ENCODE measurements around the gene PGM1. TPM values are rescaled to one million over a fixed set of nuclear protein-coding genes. Genes with fewer than 3 reads are reported as not detected.

Gene PGM1
- total RNA-seq, 1 experiment from 2014 or later = 54.6 TPM

DNA sequence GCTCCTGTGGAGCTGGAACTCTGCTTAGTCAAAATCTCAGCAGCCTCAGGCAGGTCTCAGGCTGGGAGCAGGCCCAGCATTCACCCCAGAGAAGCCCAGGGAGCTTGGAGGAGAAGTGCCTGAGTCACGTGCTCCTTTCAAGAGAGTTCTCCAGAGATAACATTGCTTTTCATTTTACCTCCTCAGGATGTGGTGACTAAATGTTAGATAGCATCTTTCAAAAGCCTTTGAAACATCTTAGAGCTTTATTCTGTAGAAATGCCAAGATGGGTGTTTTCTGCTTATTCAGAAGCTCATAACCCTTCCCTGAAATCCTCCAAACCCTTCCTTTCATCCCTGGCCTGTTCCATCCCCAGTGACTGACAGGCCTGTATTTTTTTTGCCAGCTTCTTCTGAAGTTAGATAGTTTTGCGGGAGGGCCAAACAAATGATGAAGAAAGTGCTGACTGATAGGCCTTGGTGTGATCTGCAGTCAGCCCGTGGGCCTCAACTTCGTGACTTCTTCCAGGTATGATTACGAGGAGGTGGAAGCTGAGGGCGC lies 58.0 kb downstream of the PGM1 start:
- H3K9me2 ChIP-seq (ENCODE audit: insufficient read depth) = no peaks in the 10 kb centered on the region
- ATAC-seq (peak; percentile 25; the same call in 1 of the 2 replicates), DNase-seq (ENCODE audit: low read depth, low spot score) (no peak)
- ChIA-PET RAD21 (ENCODE audit: low non-redundant PET in 1 of 2, low total read pairs in 2 of 2, uncharacterized antibody in 2 of 2, unreplicated experiment in 2 of 2) (no interaction called here), POLR2A (no interaction called here), CTCF (interaction anchor here (1.1 kb wide), 1 partner anchor 267 kb away, joined by 3 read pairs; no protein-coding TSS in a partner anchor)
- no peaks in the 10 kb centered on the region for H3K9me3 ChIP-seq (ENCODE audit: control insufficient read depth in 1 of 2, insufficient read depth in 1 of 2, low read depth in 1 of 2, low read length in 2 of 2)
- H2AFZ ChIP-seq (ENCODE audit: low read depth, low read length, poor library complexity, severe bottlenecking) = no peak overlapping the region
- TF ChIP-seq TCF7L2 (IDR thresholded peaks at IDR 0.05; ENCODE audit: borderline replicate concordance, extremely low read depth, insufficient read depth, insufficient read length) = no peak
- TF ChIP-seq ZNF274 (IDR thresholded peaks at IDR 0.05; ENCODE audit: low read depth, low read length) = no peak
- TF ChIP-seq POLR2AphosphoS5 (IDR thresholded peaks at IDR 0.05; ENCODE audit: low read depth, low read length) = no peak
- no peak for TF ChIP-seq POLR2A (IDR thresholded peaks at IDR 0.05; ENCODE audit: borderline replicate concordance, extremely low read depth, insufficient read depth, insufficient read length)
- TF ChIP-seq CBX3 (IDR thresholded peaks at IDR 0.05; ENCODE audit: low read depth) = no peak
- no peak for TF ChIP-seq EZH2phosphoT487 (IDR thresholded peaks at IDR 0.05; ENCODE audit: borderline replicate concordance)
- TF ChIP-seq JUND (IDR thresholded peaks at IDR 0.05) = no peak
- TF ChIP-seq, protein P1, sequence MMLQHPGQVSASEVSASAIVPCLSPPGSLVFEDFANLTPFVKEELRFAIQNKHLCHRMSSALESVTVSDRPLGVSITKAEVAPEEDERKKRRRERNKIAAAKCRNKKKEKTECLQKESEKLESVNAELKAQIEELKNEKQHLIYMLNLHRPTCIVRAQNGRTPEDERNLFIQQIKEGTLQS (IDR thresholded peaks at IDR 0.05) = no peak
- no peak for TF ChIP-seq SP1 (IDR thresholded peaks at IDR 0.05; ENCODE audit: low read depth)
- TF ChIP-seq FOSL1 (IDR thresholded peaks at IDR 0.05; ENCODE audit: low read depth) = no peak
- TF ChIP-seq, protein P2, sequence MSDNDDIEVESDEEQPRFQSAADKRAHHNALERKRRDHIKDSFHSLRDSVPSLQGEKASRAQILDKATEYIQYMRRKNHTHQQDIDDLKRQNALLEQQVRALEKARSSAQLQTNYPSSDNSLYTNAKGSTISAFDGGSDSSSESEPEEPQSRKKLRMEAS (IDR thresholded peaks at IDR 0.05) = no peak
- no peak for TF ChIP-seq CEBPB (IDR thresholded peaks at IDR 0.05; ENCODE audit: low read depth)
- no peak for TF ChIP-seq EZH2 (IDR thresholded peaks at IDR 0.05)
- TF ChIP-seq, protein P3, sequence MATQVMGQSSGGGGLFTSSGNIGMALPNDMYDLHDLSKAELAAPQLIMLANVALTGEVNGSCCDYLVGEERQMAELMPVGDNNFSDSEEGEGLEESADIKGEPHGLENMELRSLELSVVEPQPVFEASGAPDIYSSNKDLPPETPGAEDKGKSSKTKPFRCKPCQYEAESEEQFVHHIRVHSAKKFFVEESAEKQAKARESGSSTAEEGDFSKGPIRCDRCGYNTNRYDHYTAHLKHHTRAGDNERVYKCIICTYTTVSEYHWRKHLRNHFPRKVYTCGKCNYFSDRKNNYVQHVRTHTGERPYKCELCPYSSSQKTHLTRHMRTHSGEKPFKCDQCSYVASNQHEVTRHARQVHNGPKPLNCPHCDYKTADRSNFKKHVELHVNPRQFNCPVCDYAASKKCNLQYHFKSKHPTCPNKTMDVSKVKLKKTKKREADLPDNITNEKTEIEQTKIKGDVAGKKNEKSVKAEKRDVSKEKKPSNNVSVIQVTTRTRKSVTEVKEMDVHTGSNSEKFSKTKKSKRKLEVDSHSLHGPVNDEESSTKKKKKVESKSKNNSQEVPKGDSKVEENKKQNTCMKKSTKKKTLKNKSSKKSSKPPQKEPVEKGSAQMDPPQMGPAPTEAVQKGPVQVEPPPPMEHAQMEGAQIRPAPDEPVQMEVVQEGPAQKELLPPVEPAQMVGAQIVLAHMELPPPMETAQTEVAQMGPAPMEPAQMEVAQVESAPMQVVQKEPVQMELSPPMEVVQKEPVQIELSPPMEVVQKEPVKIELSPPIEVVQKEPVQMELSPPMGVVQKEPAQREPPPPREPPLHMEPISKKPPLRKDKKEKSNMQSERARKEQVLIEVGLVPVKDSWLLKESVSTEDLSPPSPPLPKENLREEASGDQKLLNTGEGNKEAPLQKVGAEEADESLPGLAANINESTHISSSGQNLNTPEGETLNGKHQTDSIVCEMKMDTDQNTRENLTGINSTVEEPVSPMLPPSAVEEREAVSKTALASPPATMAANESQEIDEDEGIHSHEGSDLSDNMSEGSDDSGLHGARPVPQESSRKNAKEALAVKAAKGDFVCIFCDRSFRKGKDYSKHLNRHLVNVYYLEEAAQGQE (IDR thresholded peaks at IDR 0.05; ENCODE audit: low read depth) = no peak
- TF ChIP-seq SRF (IDR thresholded peaks at IDR 0.05; ENCODE audit: low read depth) = no peak
- TF ChIP-seq, protein P4, sequence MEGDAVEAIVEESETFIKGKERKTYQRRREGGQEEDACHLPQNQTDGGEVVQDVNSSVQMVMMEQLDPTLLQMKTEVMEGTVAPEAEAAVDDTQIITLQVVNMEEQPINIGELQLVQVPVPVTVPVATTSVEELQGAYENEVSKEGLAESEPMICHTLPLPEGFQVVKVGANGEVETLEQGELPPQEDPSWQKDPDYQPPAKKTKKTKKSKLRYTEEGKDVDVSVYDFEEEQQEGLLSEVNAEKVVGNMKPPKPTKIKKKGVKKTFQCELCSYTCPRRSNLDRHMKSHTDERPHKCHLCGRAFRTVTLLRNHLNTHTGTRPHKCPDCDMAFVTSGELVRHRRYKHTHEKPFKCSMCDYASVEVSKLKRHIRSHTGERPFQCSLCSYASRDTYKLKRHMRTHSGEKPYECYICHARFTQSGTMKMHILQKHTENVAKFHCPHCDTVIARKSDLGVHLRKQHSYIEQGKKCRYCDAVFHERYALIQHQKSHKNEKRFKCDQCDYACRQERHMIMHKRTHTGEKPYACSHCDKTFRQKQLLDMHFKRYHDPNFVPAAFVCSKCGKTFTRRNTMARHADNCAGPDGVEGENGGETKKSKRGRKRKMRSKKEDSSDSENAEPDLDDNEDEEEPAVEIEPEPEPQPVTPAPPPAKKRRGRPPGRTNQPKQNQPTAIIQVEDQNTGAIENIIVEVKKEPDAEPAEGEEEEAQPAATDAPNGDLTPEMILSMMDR (IDR thresholded peaks at IDR 0.05 in 2 of 3, conservative IDR thresholded peaks at IDR 0.05 in 1 of 3; ENCODE audit: borderline replicate concordance in 1 of 3, insufficient read depth in 1 of 3, low read depth in 2 of 3, low read length in 2 of 3) = no peak
- no peak for TF ChIP-seq ZFX (IDR thresholded peaks at IDR 0.05)
- TF ChIP-seq ELF1 (IDR thresholded peaks at IDR 0.05; ENCODE audit: borderline replicate concordance, low read depth) = no peak
- TF ChIP-seq, protein P5, sequence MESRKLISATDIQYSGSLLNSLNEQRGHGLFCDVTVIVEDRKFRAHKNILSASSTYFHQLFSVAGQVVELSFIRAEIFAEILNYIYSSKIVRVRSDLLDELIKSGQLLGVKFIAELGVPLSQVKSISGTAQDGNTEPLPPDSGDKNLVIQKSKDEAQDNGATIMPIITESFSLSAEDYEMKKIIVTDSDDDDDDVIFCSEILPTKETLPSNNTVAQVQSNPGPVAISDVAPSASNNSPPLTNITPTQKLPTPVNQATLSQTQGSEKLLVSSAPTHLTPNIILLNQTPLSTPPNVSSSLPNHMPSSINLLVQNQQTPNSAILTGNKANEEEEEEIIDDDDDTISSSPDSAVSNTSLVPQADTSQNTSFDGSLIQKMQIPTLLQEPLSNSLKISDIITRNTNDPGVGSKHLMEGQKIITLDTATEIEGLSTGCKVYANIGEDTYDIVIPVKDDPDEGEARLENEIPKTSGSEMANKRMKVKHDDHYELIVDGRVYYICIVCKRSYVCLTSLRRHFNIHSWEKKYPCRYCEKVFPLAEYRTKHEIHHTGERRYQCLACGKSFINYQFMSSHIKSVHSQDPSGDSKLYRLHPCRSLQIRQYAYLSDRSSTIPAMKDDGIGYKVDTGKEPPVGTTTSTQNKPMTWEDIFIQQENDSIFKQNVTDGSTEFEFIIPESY (IDR thresholded peaks at IDR 0.05; ENCODE audit: extremely low read depth, insufficient replicate concordance, low read length) = no peak
- H3K4me1 ChIP-seq (ENCODE audit: control insufficient read depth in 1 of 2, insufficient read depth in 2 of 2, low read length in 2 of 2) = no peaks in the 10 kb centered on the region
- no TSS peak for BruUV-seq (replicated peaks)
- H3K4me3 ChIP-seq (replicated peaks in 1 of 2; ENCODE audit: low read depth in 1 of 2, low read length in 2 of 2) = no peak overlapping the region
- no peaks in the 10 kb centered on the region for H3K27me3 ChIP-seq (ENCODE audit: insufficient read depth, low read length)
- no peak overlapping the region for H3K4me2 ChIP-seq (ENCODE audit: low read length)
- H4K20me1 ChIP-seq (ENCODE audit: insufficient read depth) = no peaks in the 10 kb centered on the region
- no peaks in the 10 kb centered on the region for H3K79me2 ChIP-seq (ENCODE audit: insufficient read depth, low read length)
- H3K27ac ChIP-seq (ENCODE audit: low read depth, low read length) = no peak overlapping the region
- H3K9ac ChIP-seq (ENCODE audit: low read length) = no peak overlapping the region
- intact Hi-C loops (cut with micrococcal nuclease) = no loop called here
- H3K36me3 ChIP-seq (ENCODE audit: control insufficient read depth in 1 of 2, insufficient read depth in 2 of 2, low read length in 2 of 2) = no peaks in the 10 kb centered on the region

All from HCT116 (cell line).